Endodermal cell (in vitro differentiated cells): ENCODE data around the gene MBD3. TPM values are rescaled to one million over a fixed set of nuclear protein-coding genes. Genes with fewer than 3 reads are reported as not detected.

Experiments used
- DNase-seq: peaks from one replicate; pipeline ENCODE4 v3.0.0-alpha.2; 2017
- H3K27ac ChIP-seq: 2 replicates; pipeline ENCODE4 v1.5.1; 2013; ENCODE audit warnings: mild to moderate bottlenecking, low read depth, low read length, moderate library complexity
- H3K27me3 ChIP-seq: 2 replicates; pipeline ENCODE4 v1.6.1; 2013; ENCODE audit warnings: mild to moderate bottlenecking, low read length, moderate library complexity; ENCODE audit not compliant: insufficient read depth, control insufficient read depth, poor library complexity, severe bottlenecking
- H3K36me3 ChIP-seq: 2 replicates; pipeline ENCODE4 v1.7.0; 2013; ENCODE audit warnings: mild to moderate bottlenecking, low read length, moderate library complexity; ENCODE audit not compliant: control insufficient read depth, insufficient read depth
- H3K4me1 ChIP-seq: one replicate; pipeline ENCODE4 v1.7.0; 2013; ENCODE audit warnings: low read length; ENCODE audit not compliant: control insufficient read depth, insufficient read depth
- H3K4me3 ChIP-seq: 2 replicates; pipeline ENCODE4 v1.5.1; 2013; ENCODE audit warnings: mild to moderate bottlenecking, low read length, moderate library complexity
- H3K9ac ChIP-seq: 2 replicates; pipeline ENCODE4 v1.6.1; 2013; ENCODE audit warnings: mild to moderate bottlenecking, low read length, moderate library complexity; ENCODE audit not compliant: poor library complexity, severe bottlenecking; ENCODE audit errors: extremely low read depth
- H3K9me3 ChIP-seq: 2 replicates; pipeline ENCODE4 v1.6.1; 2013; ENCODE audit warnings: mild to moderate bottlenecking, low read length, moderate library complexity; ENCODE audit not compliant: control insufficient read depth
- H3K27ac Mint-ChIP-seq: 2 replicates; pipeline ENCODE4 v1.8.0; 2020; ENCODE audit warnings: mixed read lengths
- H3K27me3 Mint-ChIP-seq: 2 replicates; pipeline ENCODE4 v1.8.0; 2021; ENCODE audit warnings: mild to moderate bottlenecking, mixed read lengths; ENCODE audit not compliant: insufficient read depth
- H3K36me3 Mint-ChIP-seq: 2 replicates; pipeline ENCODE4 v1.8.0; 2020; ENCODE audit warnings: low read depth, mixed read lengths
- H3K4me1 Mint-ChIP-seq: 2 replicates; pipeline ENCODE4 v1.8.0; 2020; ENCODE audit warnings: mixed read lengths
- H3K4me3 Mint-ChIP-seq: 2 replicates; pipeline ENCODE4 v1.8.0; 2020; ENCODE audit warnings: mild to moderate bottlenecking, moderate library complexity, mixed read lengths
- H3K9me3 Mint-ChIP-seq: 2 replicates; pipeline ENCODE4 v1.8.0; 2020; ENCODE audit warnings: mild to moderate bottlenecking, mixed read lengths
- CTCF ChIP-seq: fragments of 200-600 bp; sonication (generic); conservative IDR thresholded peaks from 2 replicates; pipeline ENCODE4 v1.5.0; 2021; ENCODE audit warnings: antibody characterized with exemption, mild to moderate bottlenecking
- WGBS, 2 experiments: methylation state at CpG; one replicate each; pipeline versions ENCODE4 v1.1.5 to v1.1.7; 2013; ENCODE audit warnings: missing lambda C conversion rate in 2 of 2, mixed read lengths in 1 of 2; ENCODE audit not compliant: insufficient coverage in 1 of 2, insufficient read length in 1 of 2; 5-methylcytosine and 5-hydroxymethylcytosine counted together
- total RNA-seq, 2 donors: library from RNA; stranded (reverse); fragmentation: NEBNext Ultra II Directional in 1 of 2; extraction: Animal tissue kit (Norgen Biotek cat#: 25700) in 1 of 2; gene quantifications; 2 replicates in 1 of 2; 3 replicates in 1 of 2; pipeline ENCODE4 v1.2.1, GENCODE V29; 2021

Gene MBD3
- total RNA-seq, 2 donors from 2014 or later = 108 TPM

DNA sequence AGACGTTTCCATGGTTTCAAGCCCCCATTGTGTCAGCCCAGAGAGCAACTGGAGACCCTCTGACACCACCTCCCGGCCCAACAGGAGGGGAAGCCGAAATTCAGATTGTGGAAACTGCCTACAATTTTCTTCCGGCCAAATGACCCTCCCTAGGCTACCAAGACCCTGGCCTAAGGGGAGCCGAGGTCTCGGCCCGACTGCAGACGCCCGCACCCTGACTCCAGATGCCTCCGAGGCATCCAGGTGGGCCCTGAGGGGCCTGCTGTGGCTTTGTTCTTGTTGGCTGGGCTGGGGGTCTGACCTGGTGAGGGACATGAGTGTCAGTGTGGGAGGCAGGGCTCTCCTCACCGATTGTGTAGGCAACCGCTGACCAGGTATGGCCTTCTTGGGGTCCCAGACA lies 34.1 kb downstream of the MBD3 start:
- no peaks in the 10 kb centered on the region for H3K4me1 Mint-ChIP-seq
- Histone ChIP-seq H3K9ac (no peak overlapping the region), H3K4me3 (no peak overlapping the region), H3K4me1 (no peaks in the 10 kb centered on the region), H3K9me3 (no peaks in the 10 kb centered on the region), H3K27me3 (no peaks in the 10 kb centered on the region), H3K36me3 (peaks cover 54% of the 10 kb centered on the region), H3K27ac (no peak overlapping the region)
- no peaks in the 10 kb centered on the region for H3K9me3 Mint-ChIP-seq
- no peaks in the 10 kb centered on the region for H3K27me3 Mint-ChIP-seq
- no peak overlapping the region for H3K4me3 Mint-ChIP-seq
- no peak for TF ChIP-seq CTCF
- DNase-seq = no peak
- peaks cover 38% of the 10 kb centered on the region for H3K36me3 Mint-ChIP-seq
- no peak overlapping the region for H3K27ac Mint-ChIP-seq
- 72 to 95% methylated on average over 2 to 12 of the region's 12 CpGs for WGBS, 2 experiments

- 96 to 99% methylated on average over 48 to 66 of the region's 66 CpGs for WGBS, 2 experiments
- Histone ChIP-seq H3K4me3 (no peak overlapping the region), H3K36me3 (peaks cover 42% of the 10 kb centered on the region), H3K4me1 (no peaks in the 10 kb centered on the region), H3K27me3 (no peaks in the 10 kb centered on the region), H3K27ac (no peak overlapping the region), H3K9me3 (no peaks in the 10 kb centered on the region), H3K9ac (no peak overlapping the region)
- Mint-ChIP-seq H3K9me3 (no peaks in the 10 kb centered on the region), H3K36me3 (peaks cover 29% of the 10 kb centered on the region), H3K27ac (no peak overlapping the region), H3K4me3 (no peak overlapping the region), H3K27me3 (no peaks in the 10 kb centered on the region), H3K4me1 (no peaks in the 10 kb centered on the region)
- DNase-seq = no peak
- no peak for TF ChIP-seq CTCF
Observed at GRCh38 chr19:1556390-1557070, 36.1 kb downstream of the MBD3 start.

GRCh38 chr19:1555487-1556389 lies 36.9 kb downstream of the MBD3 start:
- TF ChIP-seq CTCF = no peak
- no peaks in the 10 kb centered on the region for H3K9me3 Mint-ChIP-seq
- no peaks in the 10 kb centered on the region for H3K9me3 ChIP-seq
- H3K36me3 Mint-ChIP-seq = peaks cover 24% of the 10 kb centered on the region
- no peak overlapping the region for H3K27ac ChIP-seq
- H3K4me3 Mint-ChIP-seq = no peak overlapping the region
- DNase-seq = no peak
- no peaks in the 10 kb centered on the region for H3K27me3 ChIP-seq
- 95% methylated on average over 60 to 121 of the region's 121 CpGs for WGBS, 2 experiments
- no peak overlapping the region for H3K4me3 ChIP-seq
- no peaks in the 10 kb centered on the region for H3K27me3 Mint-ChIP-seq
- H3K4me1 Mint-ChIP-seq = no peaks in the 10 kb centered on the region
- H3K4me1 ChIP-seq = no peaks in the 10 kb centered on the region
- H3K9ac ChIP-seq = no peak overlapping the region
- no peak overlapping the region for H3K27ac Mint-ChIP-seq
- H3K36me3 ChIP-seq = peaks cover 37% of the 10 kb centered on the region
